Measurements from ENCODE around the gene SMYD3.
"Not testable (repeated sequence)": the region's sequence is repeated elsewhere in the genome, so short reads cannot be mapped to it uniquely, and the experiment has no call there.

The SMYD3 gene

DNA sequence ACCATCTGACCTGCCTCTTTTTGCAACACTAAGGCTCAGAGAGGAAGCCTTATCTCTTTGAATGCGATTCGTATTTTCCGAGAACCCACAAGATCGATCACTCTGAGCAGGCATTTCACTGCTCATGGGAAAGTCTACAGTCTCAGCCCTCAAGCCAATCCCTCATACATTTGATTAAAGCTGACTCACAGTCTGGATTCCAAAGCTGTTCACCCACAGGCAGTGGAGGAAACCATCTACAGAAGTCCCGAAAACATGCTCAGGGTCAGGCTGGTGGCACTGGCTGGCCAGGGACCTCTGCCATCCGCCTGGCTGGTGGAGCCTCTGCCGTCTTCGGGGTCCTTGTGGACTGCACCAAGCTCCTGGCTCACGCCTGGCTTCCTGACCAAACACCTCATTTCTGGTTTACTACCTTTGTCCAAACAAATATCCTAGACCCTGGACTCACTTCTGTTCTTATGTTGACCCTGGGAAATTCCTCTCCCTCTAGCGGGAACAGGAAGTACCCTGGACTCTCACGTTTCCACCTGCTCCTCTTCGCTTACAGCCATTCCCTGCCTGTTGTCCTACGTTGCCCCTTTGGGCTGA, 650.0 kb downstream of the SMYD3 start:
- DNase-seq: no peak

- DNase-seq: no peak
Measured at GRCh38 chr1:245855846-245856730, 651.0 kb downstream of the SMYD3 start.

DNA sequence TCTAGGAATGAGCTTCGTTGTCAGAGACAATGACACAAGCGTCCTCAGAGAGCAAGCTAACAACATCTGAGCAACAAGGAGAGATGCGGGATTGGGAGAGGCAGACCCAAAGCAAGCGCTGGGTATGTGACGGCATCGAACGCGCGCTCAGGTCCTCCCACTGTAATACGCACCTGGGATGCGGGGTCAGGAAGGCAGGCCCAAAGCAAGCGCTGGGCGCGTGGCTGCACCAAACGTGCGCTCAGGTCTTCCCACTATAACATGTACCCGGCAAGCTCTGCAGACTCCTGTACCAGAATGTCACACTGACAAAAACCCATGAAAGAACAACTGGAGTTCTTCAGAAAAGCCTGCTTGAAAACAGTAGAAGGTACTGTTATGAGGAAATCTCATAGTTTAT, 653.8 kb downstream of the SMYD3 start:
- no peak for DNase-seq

DNA sequence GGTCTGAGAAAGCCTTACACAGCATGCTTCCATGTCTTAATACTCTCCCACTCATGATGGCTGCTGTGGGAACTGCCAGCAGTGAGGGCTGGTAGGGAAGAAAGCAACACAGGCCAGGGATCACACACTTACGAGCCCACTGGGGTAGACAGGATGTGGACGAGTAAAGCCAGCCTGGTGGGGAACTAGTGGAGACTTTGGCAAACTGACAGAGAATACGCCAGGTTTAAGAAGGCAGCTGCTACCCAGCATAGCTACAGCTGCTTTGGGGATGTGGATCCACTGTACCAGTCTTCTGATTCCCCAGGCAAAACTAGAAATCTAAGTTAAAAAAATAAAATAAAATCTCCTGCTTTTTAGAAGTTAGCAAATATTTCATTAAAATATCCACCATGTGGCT, 664.0 kb downstream of the SMYD3 start:
- no peak for DNase-seq

- DNase-seq: no peak
Measured at GRCh38 chr1:245842106-245842505, 665.0 kb downstream of the SMYD3 start.

DNA sequence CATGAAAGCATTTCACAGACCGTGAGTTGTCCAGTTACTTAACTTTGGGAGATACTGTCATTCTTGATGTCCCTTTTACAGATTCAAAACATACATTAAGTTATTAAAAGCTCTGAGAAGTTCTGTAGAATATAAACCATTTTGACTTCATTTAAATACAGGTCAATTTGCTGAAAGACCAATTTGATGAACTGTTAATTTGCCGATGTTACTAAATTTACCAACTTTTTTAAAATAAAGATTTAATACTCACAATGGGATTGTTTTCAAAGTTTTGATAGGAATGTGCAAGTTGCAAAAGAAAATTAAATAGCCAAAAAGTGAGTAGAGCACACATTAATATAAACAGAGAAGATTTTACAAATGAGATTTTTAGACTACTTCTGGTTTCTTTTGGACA, 666.1 kb downstream of the SMYD3 start:
- no peak for DNase-seq

DNA sequence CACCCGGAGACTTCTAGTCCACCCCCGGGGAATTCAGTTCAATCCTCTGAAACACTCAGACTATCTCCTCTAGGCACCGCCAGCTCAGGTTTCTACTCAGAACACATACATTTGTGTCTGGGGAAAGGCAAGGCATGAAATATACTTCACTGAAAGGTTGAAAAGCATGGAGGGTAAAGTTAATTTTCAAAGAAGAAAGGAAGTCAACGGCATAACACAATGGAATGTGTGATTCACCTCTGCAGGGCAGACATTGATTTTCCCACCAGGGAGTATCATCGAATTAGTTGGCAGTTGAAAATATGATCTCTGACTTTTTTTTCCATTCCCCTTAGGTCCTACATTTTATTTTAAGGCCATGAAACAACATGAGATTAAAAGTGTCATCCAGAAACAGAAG, 669.4 kb downstream of the SMYD3 start:
- no peak for DNase-seq

GRCh38 chr1:245835386-245835785, 671.7 kb downstream of the SMYD3 start:
- no peak for DNase-seq

- DNase-seq: no peak
Measured at GRCh38 chr1:245834002-245834401, 673.1 kb downstream of the SMYD3 start.

DNA sequence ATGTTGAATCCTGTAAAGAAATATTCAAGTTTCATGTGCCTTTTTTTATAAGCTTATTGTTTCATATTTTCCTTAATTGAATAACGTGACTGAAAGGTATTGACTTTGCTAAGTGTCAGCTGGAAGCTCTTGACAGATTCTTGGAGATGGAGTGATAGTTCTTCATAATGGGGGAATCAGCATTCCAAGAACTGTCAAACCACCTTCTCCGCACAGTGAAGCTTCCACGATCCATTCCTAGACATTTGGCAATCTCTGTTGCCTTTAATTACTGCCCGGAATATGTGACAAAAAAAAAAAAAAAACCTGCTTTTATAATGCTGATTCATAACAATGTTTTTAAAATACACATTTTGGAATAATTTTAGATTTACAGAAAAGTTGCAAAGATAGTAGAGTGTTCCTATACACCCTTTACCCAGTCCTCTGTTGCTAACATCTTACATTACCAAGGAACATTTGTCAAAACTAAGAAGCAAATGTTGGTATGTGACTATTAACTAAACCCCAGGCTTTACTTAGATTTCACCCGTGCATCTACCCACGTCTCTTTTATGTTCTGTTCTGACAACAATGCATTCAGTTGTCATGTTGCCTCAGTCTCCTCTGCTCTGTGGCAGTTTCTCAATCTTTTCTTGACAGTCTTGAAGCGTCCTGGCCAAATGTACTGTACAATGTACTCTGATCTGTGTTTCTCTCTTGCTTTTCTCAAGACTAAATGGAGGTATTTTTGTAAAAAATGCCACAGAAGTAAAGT, 674.1 kb downstream of the SMYD3 start:
- DNase-seq: no peak

DNA sequence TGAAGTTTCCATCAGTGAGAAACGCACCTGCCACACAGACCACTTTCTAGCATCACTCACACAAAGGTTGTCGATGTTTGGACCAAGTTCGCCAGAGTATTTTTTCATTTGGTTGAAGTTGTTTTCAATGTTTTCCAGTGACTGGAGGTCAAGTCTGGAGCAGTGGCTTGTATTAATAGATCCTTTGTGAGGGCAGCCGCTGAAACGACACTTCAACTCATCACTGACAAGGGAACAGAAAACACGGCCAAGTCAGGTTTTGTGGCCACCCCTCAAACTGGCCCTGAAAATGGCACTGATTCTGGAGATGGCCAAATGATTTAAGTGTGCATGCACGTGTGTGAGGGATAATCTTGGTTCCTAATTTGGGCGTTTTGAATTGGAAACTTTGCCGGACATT, 675.6 kb downstream of the SMYD3 start:
- no peak for DNase-seq

- no peak for DNase-seq
Measured at GRCh38 chr1:245829826-245830225, 677.3 kb downstream of the SMYD3 start.

- DNase-seq: no peak
Measured at GRCh38 chr1:245829194-245829593, 677.9 kb downstream of the SMYD3 start.

- no peak for DNase-seq
Measured at GRCh38 chr1:245827301-245827700, 679.8 kb downstream of the SMYD3 start.

DNA sequence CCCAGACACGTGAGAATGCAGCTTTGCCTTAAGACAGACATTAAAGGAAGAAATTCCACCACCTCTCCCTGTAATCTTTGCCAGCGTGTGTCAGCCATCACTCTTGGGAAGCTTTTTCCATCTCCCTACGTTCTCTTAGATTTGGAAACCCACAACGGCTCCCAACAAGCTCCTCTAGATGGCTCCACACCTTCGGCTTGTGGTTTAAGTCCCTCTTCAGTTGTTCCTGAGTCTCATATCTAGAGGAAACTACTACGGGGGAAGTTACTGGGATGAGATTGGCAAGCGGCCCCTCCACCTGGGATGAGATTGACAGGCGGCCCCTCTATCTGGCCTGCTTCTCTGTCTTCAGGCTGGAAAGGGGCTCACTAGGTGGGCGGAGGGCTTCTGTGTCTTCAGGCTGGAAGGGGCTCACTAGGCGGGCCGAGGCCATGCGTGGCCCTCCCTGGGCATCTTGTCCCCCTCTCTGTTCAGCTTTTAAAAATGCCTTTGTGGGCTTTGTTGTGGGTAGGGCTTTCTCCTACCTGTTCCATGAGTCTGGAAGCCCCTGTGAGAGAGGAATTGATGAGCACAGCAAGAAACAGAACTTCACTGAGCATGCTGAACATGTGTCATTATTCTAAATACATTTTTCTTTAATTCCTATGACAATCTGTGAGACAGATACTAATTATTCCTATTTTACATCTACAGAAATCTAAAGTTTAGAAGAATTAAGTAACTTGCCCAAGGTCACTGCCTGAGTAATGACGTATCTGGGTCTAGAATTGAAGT, 681.8 kb downstream of the SMYD3 start:
- no peak for DNase-seq

DNA sequence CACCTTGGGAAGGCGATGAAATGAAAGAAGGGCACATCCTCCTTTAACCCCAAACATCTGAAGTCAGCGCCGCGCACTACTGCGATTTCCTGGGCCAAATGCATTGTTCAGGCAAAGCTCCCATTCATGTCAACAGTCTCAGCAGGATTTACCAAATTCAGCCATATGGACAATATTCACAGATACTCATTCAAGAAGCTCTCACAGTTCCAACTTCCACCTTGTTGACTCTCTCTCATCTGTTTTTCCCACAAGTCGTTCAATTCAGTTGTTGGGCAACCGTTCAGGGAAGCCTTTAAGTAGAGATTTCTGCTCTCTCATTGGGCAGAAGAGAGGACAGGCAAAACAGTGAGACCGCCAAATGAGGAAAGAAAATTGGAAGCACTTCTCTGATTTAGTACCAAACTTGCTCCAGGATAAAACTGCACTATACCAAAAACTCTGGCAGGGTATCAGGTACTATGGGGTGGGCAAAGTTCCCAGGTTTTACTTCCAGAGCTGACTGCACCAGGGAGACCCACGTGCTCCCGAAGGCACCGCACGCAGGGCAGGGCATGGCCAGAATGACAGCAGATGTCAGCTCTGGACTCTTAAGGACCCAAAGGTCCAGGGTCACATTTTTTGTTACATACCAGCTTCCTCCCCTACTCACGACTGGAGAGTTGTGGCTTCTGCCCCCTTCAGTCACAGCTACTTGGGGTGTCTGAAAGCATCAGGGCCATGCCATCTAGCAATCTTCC, 683.5 kb downstream of the SMYD3 start:
- DNase-seq: peak in 1 of 2 experiments; percentile 49

DNA sequence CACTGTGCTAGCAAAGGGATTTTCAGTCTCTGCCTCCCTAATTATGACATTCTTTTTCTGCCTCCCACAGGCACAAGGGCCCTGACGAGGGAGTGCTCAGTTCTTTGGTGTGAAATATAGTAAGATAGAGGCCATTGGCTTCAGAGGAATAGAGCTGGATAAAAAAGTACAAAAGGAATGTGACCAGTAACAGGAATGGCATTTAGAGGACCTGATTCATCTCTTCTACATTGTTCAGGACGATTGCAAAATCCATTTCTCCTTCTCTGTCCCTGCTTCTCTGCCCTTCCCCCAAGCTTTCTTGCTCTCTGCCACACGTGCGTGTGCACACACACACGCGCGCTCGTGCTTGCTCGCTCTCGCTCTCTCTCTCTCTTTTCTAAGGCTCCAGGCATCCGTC, 684.1 kb downstream of the SMYD3 start:
- DNase-seq: no peak

DNA sequence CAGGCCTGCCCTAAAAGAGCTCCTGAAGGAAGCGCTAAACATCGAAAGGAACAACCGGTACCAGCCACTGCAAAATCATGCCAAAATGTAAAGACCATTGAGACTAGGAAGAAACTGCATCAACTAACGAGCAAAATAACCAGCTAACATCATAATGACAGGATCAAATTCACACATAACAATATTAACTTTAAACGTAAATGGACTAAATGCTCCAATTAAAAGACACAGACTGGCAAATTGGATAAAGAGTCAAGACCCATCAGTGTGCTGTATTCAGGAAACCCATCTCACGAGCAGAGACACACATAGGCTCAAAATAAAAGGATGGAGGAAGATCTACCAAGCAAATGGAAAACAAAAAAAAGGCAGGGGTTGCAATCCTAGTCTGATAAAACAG, 688.7 kb downstream of the SMYD3 start:
- not testable (repeated sequence) for DNase-seq

- DNase-seq: not testable (repeated sequence)
Measured at GRCh38 chr1:245816496-245816895, 690.6 kb downstream of the SMYD3 start.

GRCh38 chr1:245814651-245815050, 692.4 kb downstream of the SMYD3 start:
- DNase-seq: no peak

GRCh38 chr1:245812278-245812677, 694.8 kb downstream of the SMYD3 start:
- no peak for DNase-seq

DNA sequence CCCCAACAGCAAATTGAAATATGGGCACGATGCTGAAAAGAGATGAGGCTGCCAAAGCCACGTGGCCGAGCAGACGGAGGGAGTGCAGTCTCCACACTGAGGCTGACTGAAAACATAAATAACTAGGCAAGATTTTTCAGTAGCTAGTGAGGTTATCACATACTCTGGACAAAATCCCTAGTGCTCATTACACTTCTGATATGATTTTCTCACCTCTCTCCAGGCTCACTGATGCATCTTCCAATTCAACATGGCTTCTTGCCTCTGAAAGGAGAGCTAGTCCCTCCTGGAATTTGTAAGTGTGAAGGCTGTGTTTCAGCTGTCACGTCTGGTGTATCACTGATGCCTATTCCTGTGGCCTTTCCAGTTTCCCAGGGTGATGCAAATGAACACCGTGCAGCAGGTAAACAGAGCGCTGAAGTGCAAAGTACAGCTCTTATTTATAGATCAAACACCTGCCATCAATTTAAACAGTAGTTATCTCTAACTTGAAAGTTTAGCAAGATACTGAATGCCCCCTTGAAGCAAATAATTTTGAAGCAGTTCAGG, 696.2 kb downstream of the SMYD3 start:
- DNase-seq: peak in 1 of 2 experiments; percentile 48

Data from cerebellar nuclear complex (tissue), 1 donor.